ENCODE results near the gene ASAP2.
"Not testable (repeated sequence)": the region's sequence is repeated elsewhere in the genome, so short reads cannot be mapped to it uniquely, and the experiment has no call there.

The ASAP2 gene

GRCh38 chr2:9262671-9263171, 56.1 kb downstream of the ASAP2 start:
- H3K79me1 ChIP-seq (ENCODE audit: low read length): peaks cover 4% of the 10 kb centered on the region
- H4K5ac ChIP-seq (ENCODE audit: low read length): no peak overlapping the region
- no peaks in the 10 kb centered on the region for H3K4me1 ChIP-seq (ENCODE audit: control insufficient read depth, low read depth, low read length)
- no peak overlapping the region for H4K8ac ChIP-seq (ENCODE audit: low read depth, low read length)
- no peak overlapping the region for H3K4ac ChIP-seq (ENCODE audit: low read depth, low read length)
- no peak overlapping the region for H3K56ac ChIP-seq (ENCODE audit: low read length)
- no peak overlapping the region for H3K4me3 ChIP-seq (ENCODE audit: low read length)
- DNase-seq: peak; percentile 36
- H2BK120ac ChIP-seq (ENCODE audit: low read depth, low read length): no peak overlapping the region
- H3K18ac ChIP-seq (ENCODE audit: low read length): no peak overlapping the region
- no peaks in the 10 kb centered on the region for H3K36me3 ChIP-seq (ENCODE audit: control insufficient read depth, insufficient read depth, low read length)
- H3K9ac ChIP-seq (ENCODE audit: low read length): no peak overlapping the region
- H3K79me2 ChIP-seq (ENCODE audit: control insufficient read depth, insufficient read depth, low read length): peaks cover 2% of the 10 kb centered on the region
- H2BK15ac ChIP-seq (replicated peaks; ENCODE audit: low read depth): no peak overlapping the region
- no peak overlapping the region for H2BK5ac ChIP-seq (ENCODE audit: low read length)
- H3K4me2 ChIP-seq (ENCODE audit: low read length): no peak overlapping the region
- no peak overlapping the region for H2AK5ac ChIP-seq (ENCODE audit: low read length)
- WGBS (ENCODE audit: extremely low coverage, insufficient coverage, low lambda C conversion rate): no CpG with 5 or more reads among the region's 14 CpGs
- no peak overlapping the region for H3K23ac ChIP-seq (ENCODE audit: low read length)
- no peak overlapping the region for H3K27ac ChIP-seq (ENCODE audit: low read depth, low read length)
- H3K27me3 ChIP-seq (ENCODE audit: insufficient read depth, low read length, poor library complexity): no peaks in the 10 kb centered on the region

GRCh38 chr2:9263428-9263827, 56.8 kb downstream of the ASAP2 start:
- H3K4me2 ChIP-seq (ENCODE audit: low read length): no peak overlapping the region
- no peak overlapping the region for H3K18ac ChIP-seq (ENCODE audit: low read length)
- no peak overlapping the region for H2AK5ac ChIP-seq (ENCODE audit: low read length)
- no peaks in the 10 kb centered on the region for H3K36me3 ChIP-seq (ENCODE audit: control insufficient read depth, insufficient read depth, low read length)
- H3K23ac ChIP-seq (ENCODE audit: low read length): no peak overlapping the region
- no peak overlapping the region for H2BK5ac ChIP-seq (ENCODE audit: low read length)
- H3K79me1 ChIP-seq (ENCODE audit: low read length): peaks cover 2% of the 10 kb centered on the region
- H3K79me2 ChIP-seq (ENCODE audit: control insufficient read depth, insufficient read depth, low read length): no peaks in the 10 kb centered on the region
- H3K27me3 ChIP-seq (ENCODE audit: insufficient read depth, low read length, poor library complexity): no peaks in the 10 kb centered on the region
- no peak overlapping the region for H3K27ac ChIP-seq (ENCODE audit: low read depth, low read length)
- no peak overlapping the region for H3K56ac ChIP-seq (ENCODE audit: low read length)
- no peak overlapping the region for H2BK15ac ChIP-seq (replicated peaks; ENCODE audit: low read depth)
- no peak overlapping the region for H4K8ac ChIP-seq (ENCODE audit: low read depth, low read length)
- no peak overlapping the region for H3K4ac ChIP-seq (ENCODE audit: low read depth, low read length)
- no peak overlapping the region for H3K4me3 ChIP-seq (ENCODE audit: low read length)
- DNase-seq: no peak
- H2BK120ac ChIP-seq (ENCODE audit: low read depth, low read length): no peak overlapping the region
- no peaks in the 10 kb centered on the region for H3K4me1 ChIP-seq (ENCODE audit: control insufficient read depth, low read depth, low read length)
- no peak overlapping the region for H4K5ac ChIP-seq (ENCODE audit: low read length)
- WGBS (ENCODE audit: extremely low coverage, insufficient coverage, low lambda C conversion rate): no CpG with 5 or more reads among the region's 14 CpGs
- no peak overlapping the region for H3K9ac ChIP-seq (ENCODE audit: low read length)

- H4K8ac ChIP-seq (ENCODE audit: low read depth, low read length): no peak overlapping the region
- H2BK120ac ChIP-seq (ENCODE audit: low read depth, low read length): no peak overlapping the region
- no peak for DNase-seq
- no peak overlapping the region for H3K27ac ChIP-seq (ENCODE audit: low read depth, low read length)
- no peaks in the 10 kb centered on the region for H3K36me3 ChIP-seq (ENCODE audit: control insufficient read depth, insufficient read depth, low read length)
- no peak overlapping the region for H4K5ac ChIP-seq (ENCODE audit: low read length)
- no peaks in the 10 kb centered on the region for H3K27me3 ChIP-seq (ENCODE audit: insufficient read depth, low read length, poor library complexity)
- H3K4ac ChIP-seq (ENCODE audit: low read depth, low read length): no peak overlapping the region
- no peak overlapping the region for H3K56ac ChIP-seq (ENCODE audit: low read length)
- no peak overlapping the region for H3K4me3 ChIP-seq (ENCODE audit: low read length)
- no peaks in the 10 kb centered on the region for H3K79me2 ChIP-seq (ENCODE audit: control insufficient read depth, insufficient read depth, low read length)
- H3K18ac ChIP-seq (ENCODE audit: low read length): no peak overlapping the region
- no peak overlapping the region for H3K9ac ChIP-seq (ENCODE audit: low read length)
- H3K23ac ChIP-seq (ENCODE audit: low read length): no peak overlapping the region
- WGBS (ENCODE audit: extremely low coverage, insufficient coverage, low lambda C conversion rate): no CpG with 5 or more reads among the region's 10 CpGs
- no peak overlapping the region for H2AK5ac ChIP-seq (ENCODE audit: low read length)
- no peak overlapping the region for H2BK15ac ChIP-seq (replicated peaks; ENCODE audit: low read depth)
- no peaks in the 10 kb centered on the region for H3K4me1 ChIP-seq (ENCODE audit: control insufficient read depth, low read depth, low read length)
- H2BK5ac ChIP-seq (ENCODE audit: low read length): no peak overlapping the region
- H3K79me1 ChIP-seq (ENCODE audit: low read length): peaks cover 2% of the 10 kb centered on the region
- no peak overlapping the region for H3K4me2 ChIP-seq (ENCODE audit: low read length)
These were observed 57.7 kb downstream of the ASAP2 start for GRCh38 chr2:9264301-9264700.

DNA sequence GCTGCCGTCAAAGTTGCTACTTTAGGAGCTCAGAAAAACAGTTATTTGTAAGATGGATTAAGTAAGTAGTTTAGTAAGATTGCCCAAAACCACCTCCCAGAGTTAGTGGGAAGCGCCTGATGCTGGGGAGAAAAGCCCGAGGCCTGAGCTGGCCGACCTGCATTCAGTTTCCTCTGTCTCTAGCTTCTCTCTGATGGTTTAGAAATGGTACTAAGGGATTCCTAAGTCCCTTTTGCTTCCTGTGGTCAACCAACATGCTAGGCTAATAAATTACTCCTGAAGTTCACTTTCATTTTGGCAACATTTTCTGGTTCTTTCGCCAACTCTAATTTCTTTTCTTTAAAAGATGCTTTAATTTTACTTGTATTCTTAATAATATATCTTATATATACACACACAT, 60.1 kb downstream of the ASAP2 start:
- no peak overlapping the region for H3K23ac ChIP-seq (ENCODE audit: low read length)
- H3K27ac ChIP-seq (ENCODE audit: low read depth, low read length): no peak overlapping the region
- H3K4me3 ChIP-seq (ENCODE audit: low read length): no peak overlapping the region
- no peak overlapping the region for H3K4me2 ChIP-seq (ENCODE audit: low read length)
- DNase-seq: no peak
- no peak overlapping the region for H3K18ac ChIP-seq (ENCODE audit: low read length)
- peaks cover 2% of the 10 kb centered on the region for H3K79me1 ChIP-seq (ENCODE audit: low read length)
- H4K5ac ChIP-seq (ENCODE audit: low read length): no peak overlapping the region
- no peak overlapping the region for H2BK5ac ChIP-seq (ENCODE audit: low read length)
- H3K56ac ChIP-seq (ENCODE audit: low read length): no peak overlapping the region
- H3K4ac ChIP-seq (ENCODE audit: low read depth, low read length): no peak overlapping the region
- no peaks in the 10 kb centered on the region for H3K27me3 ChIP-seq (ENCODE audit: insufficient read depth, low read length, poor library complexity)
- no peaks in the 10 kb centered on the region for H3K36me3 ChIP-seq (ENCODE audit: control insufficient read depth, insufficient read depth, low read length)
- no peak overlapping the region for H3K9ac ChIP-seq (ENCODE audit: low read length)
- H4K8ac ChIP-seq (ENCODE audit: low read depth, low read length): no peak overlapping the region
- no peaks in the 10 kb centered on the region for H3K4me1 ChIP-seq (ENCODE audit: control insufficient read depth, low read depth, low read length)
- no peak overlapping the region for H2BK15ac ChIP-seq (replicated peaks; ENCODE audit: low read depth)
- no peak overlapping the region for H2AK5ac ChIP-seq (ENCODE audit: low read length)
- H3K79me2 ChIP-seq (ENCODE audit: control insufficient read depth, insufficient read depth, low read length): no peaks in the 10 kb centered on the region
- WGBS (ENCODE audit: extremely low coverage, insufficient coverage, low lambda C conversion rate): no CpG with 5 or more reads among the region's 5 CpGs
- no peak overlapping the region for H2BK120ac ChIP-seq (ENCODE audit: low read depth, low read length)

- H3K4me3 ChIP-seq (ENCODE audit: low read length); H3K4me1 ChIP-seq (ENCODE audit: control insufficient read depth, low read depth, low read length); H2BK120ac ChIP-seq (ENCODE audit: low read depth, low read length); H2BK15ac ChIP-seq (replicated peaks; ENCODE audit: low read depth); H3K4me2 ChIP-seq (ENCODE audit: low read length); H3K27ac ChIP-seq (ENCODE audit: low read depth, low read length); DNase-seq; H3K23ac ChIP-seq (ENCODE audit: low read length); H3K9ac ChIP-seq (ENCODE audit: low read length); H3K56ac ChIP-seq (ENCODE audit: low read length); H3K79me1 ChIP-seq (ENCODE audit: low read length); H3K79me2 ChIP-seq (ENCODE audit: control insufficient read depth, insufficient read depth, low read length); H2AK5ac ChIP-seq (ENCODE audit: low read length); H4K5ac ChIP-seq (ENCODE audit: low read length); H4K8ac ChIP-seq (ENCODE audit: low read depth, low read length); H3K27me3 ChIP-seq (ENCODE audit: insufficient read depth, low read length, poor library complexity); H3K36me3 ChIP-seq (ENCODE audit: control insufficient read depth, insufficient read depth, low read length); H3K4ac ChIP-seq (ENCODE audit: low read depth, low read length); H2BK5ac ChIP-seq (ENCODE audit: low read length); H3K18ac ChIP-seq (ENCODE audit: low read length): not testable (repeated sequence)
- no CpG with 5 or more reads among the region's 3 CpGs for whole genome bisulfite sequencing (ENCODE audit: extremely low coverage, insufficient coverage, low lambda C conversion rate)
These were observed 60.7 kb downstream of the ASAP2 start for GRCh38 chr2:9267286-9267685.

- no CpG with 5 or more reads among the region's 18 CpGs for WGBS (ENCODE audit: extremely low coverage, insufficient coverage, low lambda C conversion rate)
- H3K27ac ChIP-seq (ENCODE audit: low read depth, low read length): no peak overlapping the region
These were observed 61.9 kb downstream of the ASAP2 start for GRCh38 chr2:9268301-9269080.

More at GRCh38 chr2:9268301-9269080, 61.9 kb downstream of the ASAP2 start:
- H4K8ac ChIP-seq (ENCODE audit: low read depth, low read length): no peak overlapping the region
- H4K5ac ChIP-seq (ENCODE audit: low read length): no peak overlapping the region
- no peaks in the 10 kb centered on the region for H3K4me1 ChIP-seq (ENCODE audit: control insufficient read depth, low read depth, low read length)
- no peak for DNase-seq
- no peak overlapping the region for H3K23ac ChIP-seq (ENCODE audit: low read length)
- no peaks in the 10 kb centered on the region for H3K27me3 ChIP-seq (ENCODE audit: insufficient read depth, low read length, poor library complexity)
- H2AK5ac ChIP-seq (ENCODE audit: low read length): no peak overlapping the region
- H2BK120ac ChIP-seq (ENCODE audit: low read depth, low read length): no peak overlapping the region
- H2BK15ac ChIP-seq (replicated peaks; ENCODE audit: low read depth): no peak overlapping the region
- H3K4me2 ChIP-seq (ENCODE audit: low read length): no peak overlapping the region
- H2BK5ac ChIP-seq (ENCODE audit: low read length): no peak overlapping the region
- no peak overlapping the region for H3K4ac ChIP-seq (ENCODE audit: low read depth, low read length)
- peaks cover 2% of the 10 kb centered on the region for H3K79me1 ChIP-seq (ENCODE audit: low read length)
- no peak overlapping the region for H3K9ac ChIP-seq (ENCODE audit: low read length)
- H3K36me3 ChIP-seq (ENCODE audit: control insufficient read depth, insufficient read depth, low read length): no peaks in the 10 kb centered on the region
- H3K56ac ChIP-seq (ENCODE audit: low read length): no peak overlapping the region
- H3K79me2 ChIP-seq (ENCODE audit: control insufficient read depth, insufficient read depth, low read length): no peaks in the 10 kb centered on the region
- no peak overlapping the region for H3K18ac ChIP-seq (ENCODE audit: low read length)
- no peak overlapping the region for H3K4me3 ChIP-seq (ENCODE audit: low read length)

Data from mesendoderm (in vitro differentiated cells).